Calu3 (cell line): ENCODE measurements around the gene NCLN. TPM values are rescaled to one million over a fixed set of nuclear protein-coding genes. Genes with fewer than 3 reads are reported as not detected.

Source experiments
- BruUV-seq: library from RNA; stranded (reverse); fragments of 400-500 nt; replicated peaks from 2 replicates; lab custom pipeline; 2021; lab: Mats Ljungman, UMichigan
- CTCF ChIA-PET: fragments of 300-600 bp; sonication (Branson Sonifier 250); formaldehyde crosslinking; loops from one replicate; lab custom pipeline; 2022; ENCODE audit warnings: antibody characterized with exemption; lab: Charles Lee
- DNase-seq: peaks from one replicate; pipeline ENCODE4 v3.0.0; 2022
- H3K27ac Mint-ChIP-seq: one replicate; pipeline ENCODE4 v1.8.0; 2022; ENCODE audit warnings: mixed read lengths; ENCODE audit not compliant: unreplicated experiment
- H3K27me3 Mint-ChIP-seq: one replicate; pipeline ENCODE4 v1.8.0; 2022; ENCODE audit warnings: mixed read lengths; ENCODE audit not compliant: unreplicated experiment
- H3K36me3 Mint-ChIP-seq: one replicate; pipeline ENCODE4 v1.8.0; 2022; ENCODE audit warnings: mild to moderate bottlenecking, moderate library complexity, mixed read lengths; ENCODE audit not compliant: insufficient read depth, unreplicated experiment
- H3K4me1 Mint-ChIP-seq: one replicate; pipeline ENCODE4 v1.8.0; 2022; ENCODE audit warnings: mild to moderate bottlenecking, low read depth, mixed read lengths; ENCODE audit not compliant: unreplicated experiment
- H3K4me3 Mint-ChIP-seq: one replicate; pipeline ENCODE4 v1.8.0; 2022; ENCODE audit warnings: mild to moderate bottlenecking, low read depth, moderate library complexity, mixed read lengths; ENCODE audit not compliant: unreplicated experiment
- H3K9me3 Mint-ChIP-seq: one replicate; pipeline ENCODE4 v1.8.0; 2022; ENCODE audit warnings: low read depth, mixed read lengths; ENCODE audit not compliant: unreplicated experiment
- CTCF ChIP-seq: fragments of 200-600 bp; IDR thresholded peaks from one replicate; pipeline ENCODE4 v1.8.0; 2022; ENCODE audit warnings: antibody characterized with exemption; ENCODE audit not compliant: unreplicated experiment
- intact Hi-C: fragments of 100-400 bp; cut with micrococcal nuclease; formaldehyde crosslinking; loops from one replicate; pipeline ENCODE4 v1.10.0; 2022; ENCODE audit not compliant: unreplicated experiment
- total RNA-seq: library from RNA; stranded (reverse); gene quantifications from 2 replicates; pipeline ENCODE4 v1.2.3, GENCODE V29; 2022

NCLN gene
- total RNA-seq, 1 experiment from 2014 or later, result 79.6 TPM

GRCh38 chr19:3145909-3146676 lies 39.6 kb upstream of the NCLN start:
- intact Hi-C loops, result no loop called here
- H3K27me3 Mint-ChIP-seq, result no peaks in the 10 kb centered on the region
- no peak overlapping the region for H3K4me3 Mint-ChIP-seq
- CTCF ChIA-PET, result no interaction called here
- no peaks in the 10 kb centered on the region for H3K4me1 Mint-ChIP-seq
- DNase-seq, result no peak
- no peaks in the 10 kb centered on the region for H3K9me3 Mint-ChIP-seq
- no peaks in the 10 kb centered on the region for H3K36me3 Mint-ChIP-seq
- TF ChIP-seq CTCF, result no peak
- no peak overlapping the region for H3K27ac Mint-ChIP-seq
- BruUV-seq, result no TSS peak

GRCh38 chr19:3146677-3147100 lies 39.0 kb upstream of the NCLN start:
- Mint-ChIP-seq H3K9me3 (no peaks in the 10 kb centered on the region), H3K27me3 (no peaks in the 10 kb centered on the region), H3K36me3 (no peaks in the 10 kb centered on the region), H3K27ac (no peak overlapping the region), H3K4me1 (no peaks in the 10 kb centered on the region), H3K4me3 (no peak overlapping the region)
- intact Hi-C loops, result no loop called here
- peak; percentile 53 for TF ChIP-seq CTCF
- DNase-seq, result peak; percentile 42
- CTCF ChIA-PET, result no interaction called here
- no TSS peak for BruUV-seq

- intact Hi-C loops, result no loop called here
Observed at GRCh38 chr19:3148503-3148902, 37.2 kb upstream of the NCLN start.

GRCh38 chr19:3149089-3149488 lies 36.6 kb upstream of the NCLN start:
- Mint-ChIP-seq H3K27me3 (no peaks in the 10 kb centered on the region), H3K9me3 (no peaks in the 10 kb centered on the region), H3K27ac (no peak overlapping the region), H3K4me1 (no peaks in the 10 kb centered on the region), H3K36me3 (no peaks in the 10 kb centered on the region), H3K4me3 (no peak overlapping the region)
- DNase-seq, result no peak
- intact Hi-C loops, result no loop called here
- CTCF ChIA-PET, result no interaction called here
- TF ChIP-seq CTCF, result no peak
- BruUV-seq, result no TSS peak

More at GRCh38 chr19:3148503-3148902, 37.2 kb upstream of the NCLN start:
- Mint-ChIP-seq H3K36me3 (no peaks in the 10 kb centered on the region), H3K27ac (no peak overlapping the region), H3K27me3 (no peaks in the 10 kb centered on the region), H3K4me1 (no peaks in the 10 kb centered on the region), H3K9me3 (no peaks in the 10 kb centered on the region), H3K4me3 (no peak overlapping the region)
- DNase-seq, result no peak
- no peak for TF ChIP-seq CTCF
- BruUV-seq, result no TSS peak
- CTCF ChIA-PET, result no interaction called here
